Right forelimb (tissue), 1 donor: ENCODE results near the gene VWA8.
"Not testable (repeated sequence)": the region's sequence is repeated elsewhere in the genome, so short reads cannot be mapped to it uniquely, and the experiment has no call there.

ENCODE experiments used
- DNase-seq: peaks from one replicate; pipeline ENCODE4 v3.0.0-alpha.2; 2018

The VWA8 gene

GRCh38 chr13:41547251-41548000 lies 413.5 kb downstream of the VWA8 start:
- DNase-seq, result no peak

GRCh38 chr13:41546372-41547190 lies 414.3 kb downstream of the VWA8 start:
- DNase-seq, result no peak

GRCh38 chr13:41545432-41545707 lies 415.5 kb downstream of the VWA8 start:
- DNase-seq, result no peak

GRCh38 chr13:41543664-41544300 lies 417.1 kb downstream of the VWA8 start:
- DNase-seq, result no peak

GRCh38 chr13:41542799-41543198 lies 418.1 kb downstream of the VWA8 start:
- not testable (repeated sequence) for DNase-seq

- no peak for DNase-seq
Measured at GRCh38 chr13:41542281-41542680, 418.6 kb downstream of the VWA8 start.

GRCh38 chr13:41541142-41541938 lies 419.6 kb downstream of the VWA8 start:
- DNase-seq, result no peak

GRCh38 chr13:41540240-41540639 lies 420.7 kb downstream of the VWA8 start:
- not testable (repeated sequence) for DNase-seq

- DNase-seq, result no peak
Measured at GRCh38 chr13:41533266-41534052, 427.4 kb downstream of the VWA8 start.

GRCh38 chr13:41528021-41528420 lies 432.9 kb downstream of the VWA8 start:
- no peak for DNase-seq

- no peak for DNase-seq
Measured at GRCh38 chr13:41520660-41521630, 440.0 kb downstream of the VWA8 start.

- no peak for DNase-seq
Measured at GRCh38 chr13:41520016-41520659, 440.8 kb downstream of the VWA8 start.
